Astrocyte (in vitro differentiated cells and primary cell): ENCODE measurements around the gene TDP1. TPM values are rescaled to one million over a fixed set of nuclear protein-coding genes. Genes with fewer than 3 reads are reported as not detected.
A peak's percentile ranks its signal among the peaks of the same experiment; 100 is the strongest.

ENCODE experiments used
- DNase-seq: peaks from one replicate; pipeline ENCODE4 v3.0.0-alpha.2; 2010; ENCODE audit warnings: low read depth
- FAIRE-seq: peaks from 2 replicates; lab custom pipeline; 2011; peaks lifted over from hg19 to GRCh38; lab: Jason Lieb, UNC
- H2AFZ ChIP-seq: 2 replicates; pipeline ENCODE4 v1.6.0; 2012; ENCODE audit warnings: low read depth, low read length, inconsistent platforms
- H3K27ac ChIP-seq: 2 replicates; pipeline ENCODE4 v1.5.1; 2011; ENCODE audit warnings: low read depth, low read length, inconsistent platforms
- H3K27me3 ChIP-seq: 2 replicates; pipeline ENCODE4 v1.6.0; 2011; ENCODE audit warnings: low read length, inconsistent platforms; ENCODE audit not compliant: insufficient read depth
- H3K36me3 ChIP-seq: 2 replicates; pipeline ENCODE4 v1.5.1; 2011; ENCODE audit warnings: low read length, inconsistent platforms; ENCODE audit not compliant: insufficient read depth
- H3K4me1 ChIP-seq: 2 replicates; pipeline ENCODE4 v1.5.1; 2011; ENCODE audit warnings: low read length, inconsistent platforms; ENCODE audit not compliant: insufficient read depth
- H3K4me2 ChIP-seq: 2 replicates; pipeline ENCODE4 v1.6.0; 2012; ENCODE audit warnings: low read length, inconsistent platforms
- H3K4me3 ChIP-seq: 2 replicates; pipeline ENCODE4 v1.5.1; 2011; ENCODE audit warnings: low read depth, mild to moderate bottlenecking, low read length, inconsistent platforms; ENCODE audit not compliant: insufficient read depth
- H3K79me2 ChIP-seq: 2 replicates; pipeline ENCODE4 v1.6.0; 2012; ENCODE audit warnings: mild to moderate bottlenecking, low read length, inconsistent platforms; ENCODE audit not compliant: insufficient read depth
- H3K9ac ChIP-seq: 2 replicates; pipeline ENCODE4 v1.6.0; 2012; ENCODE audit warnings: mild to moderate bottlenecking, low read length, inconsistent platforms
- H3K9me3 ChIP-seq: 2 replicates; pipeline ENCODE4 v1.5.1; 2012; ENCODE audit warnings: low read depth, mild to moderate bottlenecking, low read length, inconsistent platforms; ENCODE audit not compliant: insufficient read depth
- H4K20me1 ChIP-seq: 2 replicates; pipeline ENCODE4 v1.6.0; 2012; ENCODE audit warnings: low read length, inconsistent platforms; ENCODE audit not compliant: insufficient read depth
- H3K27ac Mint-ChIP-seq: one replicate; pipeline ENCODE4 v1.8.0; 2021; ENCODE audit warnings: mild to moderate bottlenecking, mixed read lengths; ENCODE audit not compliant: unreplicated experiment
- H3K27me3 Mint-ChIP-seq: one replicate; pipeline ENCODE4 v1.8.0; 2021; ENCODE audit warnings: low read depth, mixed read lengths; ENCODE audit not compliant: unreplicated experiment
- H3K36me3 Mint-ChIP-seq: one replicate; pipeline ENCODE4 v1.8.0; 2021; ENCODE audit warnings: low read depth, mixed read lengths; ENCODE audit not compliant: unreplicated experiment
- H3K4me1 Mint-ChIP-seq: one replicate; pipeline ENCODE4 v1.8.0; 2021; ENCODE audit warnings: low read depth, mixed read lengths; ENCODE audit not compliant: unreplicated experiment
- H3K4me3 Mint-ChIP-seq: one replicate; pipeline ENCODE4 v1.8.0; 2021; ENCODE audit warnings: mild to moderate bottlenecking, moderate library complexity, mixed read lengths; ENCODE audit not compliant: unreplicated experiment
- H3K9me3 Mint-ChIP-seq: one replicate; pipeline ENCODE4 v1.8.0; 2021; ENCODE audit warnings: mild to moderate bottlenecking, mixed read lengths; ENCODE audit not compliant: unreplicated experiment
- EZH2 ChIP-seq: IDR thresholded peaks from 2 replicates; pipeline ENCODE4 v1.6.1; 2012; ENCODE audit warnings: mild to moderate bottlenecking, low read length, inconsistent platforms; ENCODE audit not compliant: insufficient read depth
- total RNA-seq: library from RNA; stranded (reverse); gene quantifications from 2 replicates; pipeline ENCODE4 v1.2.1, GENCODE V29; 2021
- TF ChIP-seq, protein P1 (sequence below): IDR thresholded peaks from 2 replicates; pipeline ENCODE4 v1.5.1; 2011; ENCODE audit warnings: low read depth, mild to moderate bottlenecking, inconsistent platforms, low read length, moderate library complexity; ENCODE audit not compliant: insufficient read depth

The TDP1 gene
- total RNA-seq, 1 donor from 2014 or later = 17.0 TPM

- Histone ChIP-seq H3K36me3 (peaks cover 10% of the 10 kb centered on the region), H3K4me2 (peak overlapping the region; percentile 10), H4K20me1 (no peaks in the 10 kb centered on the region), H3K27ac (peak overlapping the region; percentile 14), H3K27me3 (no peaks in the 10 kb centered on the region), H3K79me2 (no peaks in the 10 kb centered on the region), H3K4me3 (no peak overlapping the region), H3K4me1 (peaks cover 6% of the 10 kb centered on the region), H3K9me3 (no peaks in the 10 kb centered on the region), H3K9ac (no peak overlapping the region), H2AFZ (no peak overlapping the region)
- Mint-ChIP-seq H3K4me1 (peaks cover 4% of the 10 kb centered on the region), H3K27me3 (no peaks in the 10 kb centered on the region), H3K4me3 (no peak overlapping the region), H3K9me3 (no peaks in the 10 kb centered on the region), H3K27ac (peak overlapping the region; percentile 88), H3K36me3 (peaks cover 8% of the 10 kb centered on the region)
- no peak for TF ChIP-seq EZH2
- TF ChIP-seq, protein P1, sequence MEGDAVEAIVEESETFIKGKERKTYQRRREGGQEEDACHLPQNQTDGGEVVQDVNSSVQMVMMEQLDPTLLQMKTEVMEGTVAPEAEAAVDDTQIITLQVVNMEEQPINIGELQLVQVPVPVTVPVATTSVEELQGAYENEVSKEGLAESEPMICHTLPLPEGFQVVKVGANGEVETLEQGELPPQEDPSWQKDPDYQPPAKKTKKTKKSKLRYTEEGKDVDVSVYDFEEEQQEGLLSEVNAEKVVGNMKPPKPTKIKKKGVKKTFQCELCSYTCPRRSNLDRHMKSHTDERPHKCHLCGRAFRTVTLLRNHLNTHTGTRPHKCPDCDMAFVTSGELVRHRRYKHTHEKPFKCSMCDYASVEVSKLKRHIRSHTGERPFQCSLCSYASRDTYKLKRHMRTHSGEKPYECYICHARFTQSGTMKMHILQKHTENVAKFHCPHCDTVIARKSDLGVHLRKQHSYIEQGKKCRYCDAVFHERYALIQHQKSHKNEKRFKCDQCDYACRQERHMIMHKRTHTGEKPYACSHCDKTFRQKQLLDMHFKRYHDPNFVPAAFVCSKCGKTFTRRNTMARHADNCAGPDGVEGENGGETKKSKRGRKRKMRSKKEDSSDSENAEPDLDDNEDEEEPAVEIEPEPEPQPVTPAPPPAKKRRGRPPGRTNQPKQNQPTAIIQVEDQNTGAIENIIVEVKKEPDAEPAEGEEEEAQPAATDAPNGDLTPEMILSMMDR = no peak
- FAIRE-seq (no peak), DNase-seq (peak; percentile 73)
Observed at GRCh38 chr14:90039253-90040010, 83.7 kb downstream of the TDP1 start.

GRCh38 chr14:90040411-90040810 is 84.7 kb downstream of the TDP1 start:
- peaks cover 6% of the 10 kb centered on the region for H3K4me1 ChIP-seq
- Mint-ChIP-seq H3K36me3 (peaks cover 8% of the 10 kb centered on the region), H3K4me3 (no peak overlapping the region), H3K4me1 (peaks cover 4% of the 10 kb centered on the region), H3K27me3 (no peaks in the 10 kb centered on the region), H3K27ac (no peak overlapping the region), H3K9me3 (no peaks in the 10 kb centered on the region)
- DNase-seq = no peak
- no peak overlapping the region for H3K4me3 ChIP-seq
- H3K4me2 ChIP-seq = no peak overlapping the region
- TF ChIP-seq, protein P1 = no peak
- no peak for TF ChIP-seq EZH2
- no peaks in the 10 kb centered on the region for H3K9me3 ChIP-seq
- H2AFZ ChIP-seq = no peak overlapping the region
- H3K36me3 ChIP-seq = peaks cover 7% of the 10 kb centered on the region
- H3K79me2 ChIP-seq = no peaks in the 10 kb centered on the region
- no peaks in the 10 kb centered on the region for H3K27me3 ChIP-seq
- H3K9ac ChIP-seq = no peak overlapping the region
- FAIRE-seq = no peak
- H4K20me1 ChIP-seq = no peaks in the 10 kb centered on the region
- H3K27ac ChIP-seq = no peak overlapping the region
